SU-DHL-6 (cell line): ENCODE data around the gene CNTN1.

ENCODE experiments used
- H2AFZ ChIP-seq: fragments of 200-600 bp; sonication (generic); 2 replicates; pipeline ENCODE4 v1.6.1; 2014; ENCODE audit warnings: low read depth, mild to moderate bottlenecking, moderate library complexity, mixed read lengths, antibody characterized with exemption, low read length; ENCODE audit not compliant: severe bottlenecking
- H3F3A ChIP-seq: fragments of 200-600 bp; shearing (Covaris generic); 2 replicates; pipeline ENCODE4 v1.6.0; 2016; ENCODE audit warnings: antibody characterized with exemption, mild to moderate bottlenecking; ENCODE audit not compliant: insufficient read depth
- H3K27ac ChIP-seq: fragments of 200-600 bp; sonication (generic); 2 replicates; pipeline ENCODE4 v1.5.1; 2016; ENCODE audit warnings: low read depth, mild to moderate bottlenecking, low read length, moderate library complexity, mixed read lengths
- H3K27me3 ChIP-seq: fragments of 200-600 bp; sonication (generic), shearing (Covaris generic); 2 replicates; pipeline ENCODE4 v1.6.0; 2014; ENCODE audit warnings: mild to moderate bottlenecking, low read length
- H3K36me3 ChIP-seq: fragments of 200-600 bp; sonication (generic); 2 replicates; pipeline ENCODE4 v1.6.1; 2014; ENCODE audit warnings: mild to moderate bottlenecking, low read length, mixed read lengths
- H3K4me2 ChIP-seq: fragments of 300-600, 200-600 bp; shearing (Covaris generic), sonication (generic); 2 replicates; pipeline ENCODE4 v1.6.0; 2014; ENCODE audit warnings: low read length, low read depth, mild to moderate bottlenecking; ENCODE audit not compliant: poor library complexity, severe bottlenecking
- H3K4me3 ChIP-seq: fragments of 200-600 bp; sonication (generic); 2 replicates; pipeline ENCODE4 v1.5.1; 2014; ENCODE audit warnings: antibody characterized with exemption, low read length, mild to moderate bottlenecking, mixed read lengths; ENCODE audit not compliant: insufficient read depth, poor library complexity, severe bottlenecking
- H3K79me2 ChIP-seq: fragments of 200-600 bp; sonication (generic); 2 replicates; pipeline ENCODE4 v1.6.1; 2014; ENCODE audit warnings: mild to moderate bottlenecking, low read length, moderate library complexity; ENCODE audit not compliant: insufficient read depth
- H3K9ac ChIP-seq: fragments of 200-600 bp; sonication (generic); 2 replicates; pipeline ENCODE4 v1.7.0; 2014; ENCODE audit warnings: mild to moderate bottlenecking, low read length
- H3K9me2 ChIP-seq: fragments of 200-600 bp; sonication (generic); replicated peaks from 2 replicates; pipeline ENCODE4 v1.6.1; 2014; ENCODE audit warnings: low read length; ENCODE audit not compliant: insufficient read depth
- H3K9me3 ChIP-seq: fragments of 200-600 bp; sonication (generic); 2 replicates; pipeline ENCODE4 v1.6.1; 2014; ENCODE audit warnings: low read length, mixed read lengths; ENCODE audit not compliant: insufficient read depth
- H4K20me1 ChIP-seq: fragments of 200-600 bp; sonication (generic); 2 replicates; pipeline ENCODE4 v1.6.1; 2014; ENCODE audit warnings: low read depth, mild to moderate bottlenecking, antibody characterized with exemption, low read length, moderate library complexity, mixed read lengths
- CTCF ChIP-seq: fragments of 200-600 bp; sonication (generic); IDR thresholded peaks from one replicate; pipeline ENCODE4 v1.5.1; 2017; ENCODE audit warnings: antibody characterized with exemption, mild to moderate bottlenecking, low read length, moderate library complexity; ENCODE audit not compliant: insufficient read depth, poor library complexity, severe bottlenecking
- EZH2phosphoT487 ChIP-seq: fragments of 200-600 bp; sonication (generic), shearing (Covaris generic); conservative IDR thresholded peaks from 2 replicates; pipeline ENCODE4 v1.6.1; 2018; ENCODE audit warnings: mild to moderate bottlenecking, antibody characterized with exemption, low read length, moderate library complexity, mixed read lengths

The CNTN1 gene

DNA sequence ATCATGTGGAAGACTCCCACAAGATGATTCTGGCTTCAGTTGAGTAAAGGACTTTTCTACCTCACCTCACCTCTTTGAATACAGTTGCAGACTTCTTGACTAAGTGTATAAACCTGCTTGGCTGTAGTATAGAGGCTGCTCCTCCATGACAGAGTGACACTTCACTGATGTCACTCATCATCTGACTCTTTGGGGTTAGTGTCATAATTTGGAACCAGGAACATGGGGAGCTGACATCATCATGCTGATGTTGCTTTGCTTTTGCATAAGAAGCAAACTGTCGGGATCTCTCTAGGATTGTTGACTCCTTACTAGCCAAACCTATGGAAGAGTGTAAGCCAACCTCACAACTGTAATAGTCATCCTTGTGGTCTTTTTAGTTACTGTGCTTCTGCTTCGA, 420.7 kb downstream of the CNTN1 start:
- Histone ChIP-seq H3K4me3 (no peak overlapping the region), H3K9me2 (no peaks in the 10 kb centered on the region), H3K36me3 (no peaks in the 10 kb centered on the region), H3K9ac (no peak overlapping the region), H2AFZ (no peak overlapping the region), H3K9me3 (no peaks in the 10 kb centered on the region), H4K20me1 (no peaks in the 10 kb centered on the region), H3K4me2 (no peak overlapping the region), H3F3A (no peaks in the 10 kb centered on the region), H3K79me2 (no peaks in the 10 kb centered on the region), H3K27me3 (no peaks in the 10 kb centered on the region), H3K27ac (no peak overlapping the region)
- TF ChIP-seq CTCF (no peak), EZH2phosphoT487 (no peak)

GRCh38 chr12:41120211-41120610, 428.0 kb downstream of the CNTN1 start:
- H3K9me3 ChIP-seq = no peaks in the 10 kb centered on the region

DNA sequence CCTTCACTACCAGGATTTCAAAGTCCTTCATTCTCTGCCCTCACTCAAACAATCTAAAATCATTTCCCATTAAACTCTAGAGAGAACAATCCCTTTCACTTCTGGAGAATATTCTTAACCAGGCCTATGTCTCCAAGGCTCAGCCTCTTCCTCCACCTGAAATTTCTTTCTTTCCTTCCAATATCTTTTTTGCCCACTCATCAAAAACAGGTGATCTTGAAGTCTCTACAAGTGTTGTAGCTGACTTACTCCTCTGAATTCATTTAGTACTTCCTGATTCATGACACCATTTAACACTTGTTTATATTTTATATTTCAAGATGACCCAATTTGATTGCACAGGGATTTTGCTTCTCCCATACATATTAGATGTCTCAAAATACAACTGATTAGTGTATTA, 429.1 kb downstream of the CNTN1 start:
- Histone ChIP-seq H3K9ac (no peak overlapping the region), H3K27me3 (no peaks in the 10 kb centered on the region), H3F3A (no peaks in the 10 kb centered on the region), H2AFZ (no peak overlapping the region), H3K36me3 (no peaks in the 10 kb centered on the region), H3K4me2 (no peak overlapping the region), H4K20me1 (no peaks in the 10 kb centered on the region), H3K4me3 (no peak overlapping the region), H3K9me2 (no peaks in the 10 kb centered on the region), H3K9me3 (no peaks in the 10 kb centered on the region), H3K27ac (no peak overlapping the region), H3K79me2 (no peaks in the 10 kb centered on the region)
- TF ChIP-seq CTCF = no peak
- no peak for TF ChIP-seq EZH2phosphoT487

More at GRCh38 chr12:41120211-41120610, 428.0 kb downstream of the CNTN1 start:
- H3K79me2 ChIP-seq = no peaks in the 10 kb centered on the region
- no peak overlapping the region for H2AFZ ChIP-seq
- H3K9me2 ChIP-seq = no peaks in the 10 kb centered on the region
- no peak overlapping the region for H3K9ac ChIP-seq
- TF ChIP-seq CTCF (no peak), EZH2phosphoT487 (no peak)
- H3F3A ChIP-seq = no peaks in the 10 kb centered on the region
- no peak overlapping the region for H3K4me3 ChIP-seq
- no peak overlapping the region for H3K27ac ChIP-seq
- H3K27me3 ChIP-seq = no peaks in the 10 kb centered on the region
- H3K36me3 ChIP-seq = no peaks in the 10 kb centered on the region
- no peaks in the 10 kb centered on the region for H4K20me1 ChIP-seq
- no peak overlapping the region for H3K4me2 ChIP-seq
